Left lung (tissue), 10 donors: ENCODE results near the gene CACNG7. TPM values are rescaled to one million over a fixed set of nuclear protein-coding genes. Genes with fewer than 3 reads are reported as not detected.

Experiments
- ATAC-seq: fragments of 200-7000 bp; cut with Tn5 transposase; one replicate; pipeline ENCODE4 v1.9.1; 2020; ENCODE audit warnings: moderate library complexity
- DNase-seq, 4 donors: peaks; one replicate each; pipeline ENCODE4 v3.0.0-alpha.2; 2013 to 2020
- H3K27ac ChIP-seq, 2 donors: fragments of 200-600 bp; sonication (generic) in 1 of 2; one replicate each; pipeline versions ENCODE4 v1.5.0 to v1.8.0; 2020 to 2021
- H3K27me3 ChIP-seq, 2 donors: fragments of 200-600 bp; sonication (generic) in 1 of 2; one replicate each; pipeline versions ENCODE4 v1.5.0 to v1.8.0; 2020 to 2021
- H3K36me3 ChIP-seq, 2 donors: fragments of 200-600 bp; sonication (generic) in 1 of 2; one replicate each; pipeline versions ENCODE4 v1.5.0 to v1.8.0; 2020 to 2021
- H3K4me1 ChIP-seq, 2 donors: fragments of 200-600 bp; one replicate each; pipeline ENCODE4 v1.8.0; 2021
- H3K4me3 ChIP-seq, 2 donors: fragments of 200-600 bp; sonication (generic) in 1 of 2; one replicate each; pipeline versions ENCODE4 v1.5.0 to v1.8.0; 2020 to 2021; ENCODE audit warnings: mild to moderate bottlenecking in 1 of 2
- H3K9me3 ChIP-seq, 2 donors: fragments of 200-600 bp; sonication (generic) in 1 of 2; one replicate each; pipeline versions ENCODE4 v1.5.0 to v1.8.0; 2020 to 2021
- intact Hi-C, 2 donors: fragments of 100-400 bp; cut with DNase I; formaldehyde crosslinking; loops; one replicate each; pipeline versions ENCODE4 v1.11.2 to v1.14.2; 2022
- polyA plus RNA-seq, 6 donors: library from polyadenylated mRNA; unstranded; fragments of 120-200 nt; gene quantifications; one replicate each; pipeline ENCODE4 v1.2.1, GENCODE V29; 2013; ENCODE audit not compliant: insufficient read length in 6 of 6
- total RNA-seq, 2 donors: library from RNA; stranded (reverse); fragmentation: NEBNext Ultra II Directional; extraction: Animal tissue kit (Norgen Biotek cat#: 25700); gene quantifications; one replicate each; pipeline ENCODE4 v1.2.1, GENCODE V29; 2021
- TF ChIP-seq, protein P1 (sequence below), 2 donors: fragments of 200-600 bp; sonication (generic) in 1 of 2; IDR thresholded peaks; one replicate each; pipeline versions ENCODE4 v1.5.0 to v1.8.0; 2021; ENCODE audit warnings: antibody characterized with exemption in 2 of 2
- donor health status: DM: no; HTN: yes; CAD: no.
- donor health status: DM: no; HTN: no; CAD: no.

The CACNG7 gene
- total and polyA plus RNA-seq, 8 donors = 0.06 TPM; not detected in 7

- intact Hi-C loops = no loop called here
- no peak overlapping the region for H3K27ac ChIP-seq
- H3K36me3 ChIP-seq = no peaks in the 10 kb centered on the region
- DNase-seq (no peak), ATAC-seq (no peak)
- H3K9me3 ChIP-seq = no peaks in the 10 kb centered on the region
- H3K4me1 ChIP-seq = no peaks in the 10 kb centered on the region
- TF ChIP-seq, protein P1, sequence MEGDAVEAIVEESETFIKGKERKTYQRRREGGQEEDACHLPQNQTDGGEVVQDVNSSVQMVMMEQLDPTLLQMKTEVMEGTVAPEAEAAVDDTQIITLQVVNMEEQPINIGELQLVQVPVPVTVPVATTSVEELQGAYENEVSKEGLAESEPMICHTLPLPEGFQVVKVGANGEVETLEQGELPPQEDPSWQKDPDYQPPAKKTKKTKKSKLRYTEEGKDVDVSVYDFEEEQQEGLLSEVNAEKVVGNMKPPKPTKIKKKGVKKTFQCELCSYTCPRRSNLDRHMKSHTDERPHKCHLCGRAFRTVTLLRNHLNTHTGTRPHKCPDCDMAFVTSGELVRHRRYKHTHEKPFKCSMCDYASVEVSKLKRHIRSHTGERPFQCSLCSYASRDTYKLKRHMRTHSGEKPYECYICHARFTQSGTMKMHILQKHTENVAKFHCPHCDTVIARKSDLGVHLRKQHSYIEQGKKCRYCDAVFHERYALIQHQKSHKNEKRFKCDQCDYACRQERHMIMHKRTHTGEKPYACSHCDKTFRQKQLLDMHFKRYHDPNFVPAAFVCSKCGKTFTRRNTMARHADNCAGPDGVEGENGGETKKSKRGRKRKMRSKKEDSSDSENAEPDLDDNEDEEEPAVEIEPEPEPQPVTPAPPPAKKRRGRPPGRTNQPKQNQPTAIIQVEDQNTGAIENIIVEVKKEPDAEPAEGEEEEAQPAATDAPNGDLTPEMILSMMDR (IDR thresholded peaks at IDR 0.05) = no peak
- no peak overlapping the region for H3K4me3 ChIP-seq
- H3K27me3 ChIP-seq = peaks cover 16 to 63% of the 10 kb centered on the region in 2 donors
These were observed 57.9 kb downstream of the CACNG7 start for GRCh38 chr19:53966931-53967330.

- no peaks in the 10 kb centered on the region for H3K9me3 ChIP-seq
- no peaks in the 10 kb centered on the region for H3K4me1 ChIP-seq
- ATAC-seq = no peak
- no peak overlapping the region for H3K4me3 ChIP-seq
- no peak for DNase-seq
- intact Hi-C loops = no loop called here
- TF ChIP-seq, protein P1 (IDR thresholded peaks at IDR 0.05) = no peak
- H3K27me3 ChIP-seq = peaks cover 0 to 62% of the 10 kb centered on the region in 2 donors
- no peak overlapping the region for H3K27ac ChIP-seq
- H3K36me3 ChIP-seq = no peaks in the 10 kb centered on the region
These were observed 60.3 kb downstream of the CACNG7 start for GRCh38 chr19:53969366-53969765.

DNA sequence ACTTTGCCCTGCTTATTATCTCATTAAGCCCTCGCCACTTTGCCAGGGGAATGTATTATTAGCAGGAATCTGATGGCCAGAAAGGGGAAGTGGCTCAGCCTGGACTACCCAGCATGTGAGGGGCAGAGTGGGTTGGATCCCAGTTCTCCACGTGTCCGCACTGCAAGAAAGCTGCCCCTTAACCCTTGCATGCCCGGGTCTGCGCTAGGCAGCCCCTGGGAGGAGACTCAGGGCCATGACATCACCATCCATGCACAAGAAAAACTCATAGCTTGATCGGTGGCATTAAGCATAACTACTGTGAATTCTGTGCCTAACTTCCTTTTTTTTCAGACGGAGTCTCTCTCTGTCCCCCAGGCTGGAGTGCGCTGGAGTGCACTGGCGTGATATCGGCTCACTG lies 62.6 kb downstream of the CACNG7 start:
- no peaks in the 10 kb centered on the region for H3K9me3 ChIP-seq
- intact Hi-C loops = no loop called here
- no peaks in the 10 kb centered on the region for H3K36me3 ChIP-seq
- DNase-seq (peak in 1 of 4 donors; percentile 40), ATAC-seq (peak; percentile 40)
- H3K27me3 ChIP-seq = peaks cover 0 to 62% of the 10 kb centered on the region in 2 donors
- no peak overlapping the region for H3K27ac ChIP-seq
- TF ChIP-seq, protein P1 (IDR thresholded peaks at IDR 0.05) = no peak
- H3K4me1 ChIP-seq = no peaks in the 10 kb centered on the region
- H3K4me3 ChIP-seq = no peak overlapping the region

- Histone ChIP-seq H3K27me3 (peaks cover 38 to 97% of the 10 kb centered on the region in 2 donors), H3K4me3 (peak overlapping the region in 1 of 2 donors; percentile 16), H3K9me3 (no peaks in the 10 kb centered on the region), H3K4me1 (peaks cover 4 to 26% of the 10 kb centered on the region in 2 donors), H3K27ac (no peak overlapping the region), H3K36me3 (no peaks in the 10 kb centered on the region)
- TF ChIP-seq, protein P1 (IDR thresholded peaks at IDR 0.05) = no peak
- DNase-seq (peak in 3 of 4 donors; percentile 58 to 80 (median 67)), ATAC-seq (peak; percentile 89)
- intact Hi-C loops = no loop called here
These were observed 68.4 kb downstream of the CACNG7 start for GRCh38 chr19:53977429-53977990.

GRCh38 chr19:53977991-53978731 lies 69.1 kb downstream of the CACNG7 start:
- DNase-seq = peak in 1 of 4 donors; percentile 41
- peak; percentile 48 for ATAC-seq
- H3K4me3 ChIP-seq = peak overlapping the region in 1 of 2 donors; percentile 16

More at GRCh38 chr19:53977991-53978731, 69.1 kb downstream of the CACNG7 start:
- Histone ChIP-seq H3K9me3 (no peaks in the 10 kb centered on the region), H3K36me3 (no peaks in the 10 kb centered on the region), H3K27me3 (peaks cover 44 to 97% of the 10 kb centered on the region in 2 donors), H3K4me1 (peaks cover 4 to 26% of the 10 kb centered on the region in 2 donors), H3K27ac (no peak overlapping the region)
- intact Hi-C loops = no loop called here
- TF ChIP-seq, protein P1 (IDR thresholded peaks at IDR 0.05) = no peak
